MM.1S (cell line): Measurements from ENCODE around the gene CD3D.

Source experiments
- DNase-seq: peaks from one replicate; pipeline ENCODE4 v3.0.0-alpha.2; 2015
- H2AFZ ChIP-seq: fragments of 300-600 bp; sonication (generic); 2 replicates; pipeline ENCODE4 v1.6.0; 2016; ENCODE audit warnings: antibody characterized with exemption, low read length
- H3F3A ChIP-seq: fragments of 300-600 bp; sonication (generic); 2 replicates; pipeline ENCODE4 v1.6.1; 2016; ENCODE audit warnings: mild to moderate bottlenecking, antibody characterized with exemption, low read length, moderate library complexity, mixed read lengths; ENCODE audit not compliant: insufficient read depth
- H3K27ac ChIP-seq: fragments of 300-600 bp; sonication (generic); 2 replicates; pipeline ENCODE4 v1.5.1; 2016; ENCODE audit warnings: mild to moderate bottlenecking, low read length
- H3K27me3 ChIP-seq: fragments of 300-600 bp; sonication (generic); replicated peaks from 2 replicates; pipeline ENCODE4 v1.6.0; 2016; ENCODE audit warnings: low read length; ENCODE audit not compliant: insufficient read depth
- H3K36me3 ChIP-seq: fragments of 300-600 bp; sonication (generic); replicated peaks from 2 replicates; pipeline ENCODE4 v1.6.1; 2016; ENCODE audit warnings: mild to moderate bottlenecking, low read length, mixed read lengths; ENCODE audit not compliant: insufficient read depth
- H3K4me1 ChIP-seq: fragments of 300-600 bp; sonication (generic); 2 replicates; pipeline ENCODE4 v1.6.1; 2016; ENCODE audit warnings: low read length, mixed read lengths
- H3K4me2 ChIP-seq: fragments of 300-600 bp; sonication (generic); 2 replicates; pipeline ENCODE4 v1.6.0; 2016; ENCODE audit warnings: low read depth, low read length
- H3K4me3 ChIP-seq: fragments of 300-600 bp; sonication (generic); 2 replicates; pipeline ENCODE4 v1.5.1; 2016; ENCODE audit warnings: low read length, mixed read lengths
- H3K79me2 ChIP-seq: fragments of 300-600 bp; sonication (generic); 2 replicates; pipeline ENCODE4 v1.6.1; 2016; ENCODE audit warnings: mixed run types, low read length, mixed read lengths
- H3K9ac ChIP-seq: fragments of 300-600 bp; sonication (generic); 2 replicates; pipeline ENCODE4 v1.6.1; 2016; ENCODE audit warnings: low read length, mixed read lengths
- H3K9me2 ChIP-seq: fragments of 300-600 bp; sonication (generic); replicated peaks from 2 replicates; pipeline ENCODE4 v1.6.1; 2016; ENCODE audit warnings: mild to moderate bottlenecking, low read length, mixed read lengths; ENCODE audit not compliant: insufficient read depth
- H3K9me3 ChIP-seq: fragments of 300-600 bp; sonication (generic); replicated peaks from 2 replicates; pipeline ENCODE4 v1.6.1; 2016; ENCODE audit warnings: mild to moderate bottlenecking, low read length, mixed read lengths; ENCODE audit not compliant: insufficient read depth
- H4K20me1 ChIP-seq: fragments of 300-600 bp; sonication (generic); 2 replicates; pipeline ENCODE4 v1.6.1; 2016; ENCODE audit warnings: mild to moderate bottlenecking, low read length, moderate library complexity, mixed read lengths; ENCODE audit not compliant: insufficient read depth
- EZH2 ChIP-seq: fragments of 300-600 bp; sonication (generic); optimal IDR thresholded peaks from 2 replicates; pipeline ENCODE3; 2017; ENCODE audit warnings: low read depth, mild to moderate bottlenecking, antibody characterized with exemption, low read length, mixed read lengths
- EZH2phosphoT487 ChIP-seq: fragments of 300-600 bp; sonication (generic); IDR thresholded peaks from 2 replicates; pipeline ENCODE4 v1.6.1; 2018; ENCODE audit warnings: antibody characterized with exemption, low read length
- TF ChIP-seq, protein P1 (sequence below): fragments of 300-600 bp; sonication (generic); IDR thresholded peaks from 2 replicates; pipeline ENCODE4 v1.5.1; 2016; ENCODE audit warnings: antibody characterized with exemption, low read length, mixed read lengths

Gene CD3D

DNA sequence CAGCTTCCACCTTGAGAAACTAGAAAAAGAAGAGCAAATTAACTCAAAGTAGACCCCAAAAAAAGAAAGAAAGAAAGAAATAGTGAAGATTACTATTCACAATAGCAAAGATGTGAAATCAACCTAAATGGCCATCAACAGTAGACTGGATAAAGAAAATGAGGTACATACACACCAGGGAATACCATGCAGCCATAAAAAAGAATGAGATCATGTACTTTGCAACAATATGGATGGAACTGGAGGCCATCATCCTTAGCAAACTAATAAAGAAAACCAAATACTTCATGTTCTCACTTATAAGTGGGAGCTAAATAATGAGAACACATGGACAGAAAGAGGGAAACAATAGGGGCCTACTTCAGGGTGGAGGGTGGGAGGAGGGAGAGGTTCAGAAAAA, 13.8 kb downstream of the CD3D start:
- no peak overlapping the region for H3K27ac ChIP-seq
- H2AFZ ChIP-seq = no peak overlapping the region
- no peak overlapping the region for H3K4me3 ChIP-seq
- H3F3A ChIP-seq = no peaks in the 10 kb centered on the region
- H3K36me3 ChIP-seq = no peaks in the 10 kb centered on the region
- TF ChIP-seq EZH2phosphoT487 = no peak
- TF ChIP-seq, protein P1, sequence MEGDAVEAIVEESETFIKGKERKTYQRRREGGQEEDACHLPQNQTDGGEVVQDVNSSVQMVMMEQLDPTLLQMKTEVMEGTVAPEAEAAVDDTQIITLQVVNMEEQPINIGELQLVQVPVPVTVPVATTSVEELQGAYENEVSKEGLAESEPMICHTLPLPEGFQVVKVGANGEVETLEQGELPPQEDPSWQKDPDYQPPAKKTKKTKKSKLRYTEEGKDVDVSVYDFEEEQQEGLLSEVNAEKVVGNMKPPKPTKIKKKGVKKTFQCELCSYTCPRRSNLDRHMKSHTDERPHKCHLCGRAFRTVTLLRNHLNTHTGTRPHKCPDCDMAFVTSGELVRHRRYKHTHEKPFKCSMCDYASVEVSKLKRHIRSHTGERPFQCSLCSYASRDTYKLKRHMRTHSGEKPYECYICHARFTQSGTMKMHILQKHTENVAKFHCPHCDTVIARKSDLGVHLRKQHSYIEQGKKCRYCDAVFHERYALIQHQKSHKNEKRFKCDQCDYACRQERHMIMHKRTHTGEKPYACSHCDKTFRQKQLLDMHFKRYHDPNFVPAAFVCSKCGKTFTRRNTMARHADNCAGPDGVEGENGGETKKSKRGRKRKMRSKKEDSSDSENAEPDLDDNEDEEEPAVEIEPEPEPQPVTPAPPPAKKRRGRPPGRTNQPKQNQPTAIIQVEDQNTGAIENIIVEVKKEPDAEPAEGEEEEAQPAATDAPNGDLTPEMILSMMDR = no peak
- TF ChIP-seq EZH2 = no peak
- no peaks in the 10 kb centered on the region for H3K27me3 ChIP-seq
- no peak overlapping the region for H3K4me2 ChIP-seq
- no peaks in the 10 kb centered on the region for H3K4me1 ChIP-seq
- no peaks in the 10 kb centered on the region for H3K9me2 ChIP-seq
- no peaks in the 10 kb centered on the region for H3K9me3 ChIP-seq
- H3K9ac ChIP-seq = no peak overlapping the region
- no peaks in the 10 kb centered on the region for H3K79me2 ChIP-seq
- DNase-seq = no peak
- no peaks in the 10 kb centered on the region for H4K20me1 ChIP-seq

DNA sequence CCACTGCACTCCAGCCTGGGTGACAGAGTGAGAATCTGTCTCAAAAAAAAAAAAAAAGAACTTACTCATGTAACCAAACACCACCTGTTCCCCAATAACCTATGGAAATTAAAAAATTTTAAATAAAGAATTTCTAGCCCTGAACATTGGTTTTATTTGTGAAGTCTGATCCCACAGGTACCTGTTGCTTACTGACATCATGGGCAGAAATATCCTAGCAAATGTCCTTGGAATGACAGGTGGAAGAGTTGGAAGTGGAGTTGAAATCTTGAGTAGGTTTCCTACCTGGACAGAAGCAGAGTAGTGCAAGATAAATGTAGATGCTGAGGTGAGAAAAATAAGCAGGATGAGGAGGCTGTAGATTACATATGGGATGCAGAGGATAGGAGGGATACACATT, 17.2 kb downstream of the CD3D start:
- Histone ChIP-seq H3K4me3 (no peak overlapping the region), H3K9me3 (no peaks in the 10 kb centered on the region), H3F3A (no peaks in the 10 kb centered on the region), H3K27ac (no peak overlapping the region), H2AFZ (no peak overlapping the region), H3K4me2 (no peak overlapping the region), H3K4me1 (no peaks in the 10 kb centered on the region), H4K20me1 (no peaks in the 10 kb centered on the region), H3K9ac (no peak overlapping the region), H3K9me2 (no peaks in the 10 kb centered on the region), H3K79me2 (no peaks in the 10 kb centered on the region), H3K36me3 (no peaks in the 10 kb centered on the region), H3K27me3 (no peaks in the 10 kb centered on the region)
- no peak for TF ChIP-seq EZH2
- TF ChIP-seq, protein P1 = no peak
- no peak for TF ChIP-seq EZH2phosphoT487
- DNase-seq = no peak

DNA sequence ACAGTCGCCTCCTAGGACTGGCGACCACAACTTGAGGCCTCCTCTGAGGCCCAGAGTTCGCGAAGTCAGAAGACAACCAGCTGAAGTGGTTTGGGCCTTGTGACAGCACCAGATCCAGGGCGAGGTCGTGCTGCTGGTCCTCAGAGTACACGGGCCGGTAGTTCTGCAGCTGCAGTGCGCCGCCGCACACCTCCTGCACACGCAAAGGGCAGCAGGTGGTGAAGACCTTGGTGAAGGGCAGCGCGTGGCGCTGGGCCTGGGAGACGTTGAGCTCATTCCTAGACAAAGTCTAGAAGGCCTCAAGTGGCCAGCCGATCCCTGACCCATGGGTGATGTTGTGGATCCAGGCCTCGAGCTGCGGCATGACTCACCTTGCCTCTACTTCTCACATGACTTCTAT, 19.8 kb downstream of the CD3D start:
- TF ChIP-seq EZH2 (no peak), EZH2phosphoT487 (no peak)
- TF ChIP-seq, protein P1 = no peak
- Histone ChIP-seq H3K27me3 (no peaks in the 10 kb centered on the region), H3K4me1 (no peaks in the 10 kb centered on the region), H3K9me3 (no peaks in the 10 kb centered on the region), H4K20me1 (no peaks in the 10 kb centered on the region), H2AFZ (no peak overlapping the region), H3K9me2 (no peaks in the 10 kb centered on the region), H3K4me3 (no peak overlapping the region), H3K9ac (no peak overlapping the region), H3K79me2 (no peaks in the 10 kb centered on the region), H3F3A (no peaks in the 10 kb centered on the region), H3K4me2 (no peak overlapping the region), H3K36me3 (no peaks in the 10 kb centered on the region), H3K27ac (no peak overlapping the region)
- DNase-seq = no peak
